Measurements from ENCODE around the gene ADCYAP1R1. TPM values are rescaled to one million over a fixed set of nuclear protein-coding genes. Genes with fewer than 3 reads are reported as not detected.
A peak's percentile ranks its signal among the peaks of the same experiment; 100 is the strongest.

The ADCYAP1R1 gene
- total RNA-seq, 1 experiment from 2014 or later: 8.9 TPM

- 0 out of 7 replicates have a peak overlapping the region, but pooled peaks of 1 of the 3 experiments have one; percentile 37 for H3K27ac Mint-ChIP-seq
- H3K4me2 ChIP-seq (ENCODE audit: insufficient read depth, insufficient read length, low read length): no peak overlapping the region
- H2BK15ac ChIP-seq (ENCODE audit: low read depth, low read length): no peak overlapping the region
- no peak overlapping the region for H3K18ac ChIP-seq (ENCODE audit: insufficient read length, low read depth, low read length)
- TF ChIP-seq CTCF (conservative IDR thresholded peaks at IDR 0.05): no peak
- no peak overlapping the region for H3K9ac ChIP-seq (ENCODE audit: extremely low read depth, insufficient read length, low read length)
- H3K56ac ChIP-seq (ENCODE audit: insufficient read length, low read depth, low read length): no peak overlapping the region
- H3K14ac ChIP-seq (ENCODE audit: insufficient read depth, low read length): no peak overlapping the region
- H3K27me3 Mint-ChIP-seq (ENCODE audit: low read depth): peaks cover 1% of the 10 kb centered on the region; the same call in 1 of the 2 replicates
- no peak overlapping the region for H2BK12ac ChIP-seq (ENCODE audit: insufficient read length, low read depth, low read length)
- H3T11ph ChIP-seq (ENCODE audit: low read length): no peak overlapping the region
- no peak overlapping the region for H2AFZ ChIP-seq (ENCODE audit: low read length)
- no peak overlapping the region for H3K27ac ChIP-seq (ENCODE audit: insufficient read length, low read depth, low read length)
- no peaks in the 10 kb centered on the region for H3K79me1 ChIP-seq (ENCODE audit: insufficient read depth, low read depth, low read length, poor library complexity, severe bottlenecking)
- no peak overlapping the region for H2AK5ac ChIP-seq (ENCODE audit: insufficient read length, low read length)
- WGBS (ENCODE audit: extremely low coverage, insufficient read length, low lambda C conversion rate): no CpG with 5 or more reads among the region's 8 CpGs
- no peaks in the 10 kb centered on the region for H4K20me1 ChIP-seq (ENCODE audit: control insufficient read depth, insufficient read depth, insufficient read length)
- H4K8ac ChIP-seq (replicated peaks; ENCODE audit: insufficient read length, low read depth, low read length): no peak overlapping the region
- no peak overlapping the region for H4K91ac ChIP-seq (ENCODE audit: insufficient read length, low read depth, low read length)
- no peaks in the 10 kb centered on the region for H3K4me1 ChIP-seq (ENCODE audit: insufficient read depth, low read length)
- H3K79me2 ChIP-seq (ENCODE audit: insufficient read depth, low read length): no peaks in the 10 kb centered on the region
- peaks cover 0 to 3% of the 10 kb centered on the region in 2 experiments; a peak in 2 of 5 replicates for H3K9me3 Mint-ChIP-seq
- no peak overlapping the region for H3K4ac ChIP-seq (ENCODE audit: low read depth, low read length)
- H3K9me3 ChIP-seq (ENCODE audit: control insufficient read depth, low read depth, low read length): no peaks in the 10 kb centered on the region
- H4K5ac ChIP-seq (ENCODE audit: insufficient read length, low read depth, low read length): no peak overlapping the region
- H2BK20ac ChIP-seq (ENCODE audit: low read depth, low read length, poor library complexity, severe bottlenecking): no peak overlapping the region
- H3K27me3 ChIP-seq (ENCODE audit: insufficient read depth, low read length): no peaks in the 10 kb centered on the region
- H2BK120ac ChIP-seq (ENCODE audit: low read depth, low read length, poor library complexity, severe bottlenecking): no peak overlapping the region
- H3K23ac ChIP-seq (ENCODE audit: insufficient read length, low read depth, low read length): no peak overlapping the region
- DNase-seq: no peak
- H3K23me2 ChIP-seq (ENCODE audit: insufficient read length, low read depth, low read length, poor library complexity, severe bottlenecking): no peaks in the 10 kb centered on the region
- H2BK5ac ChIP-seq (ENCODE audit: insufficient read length, low read length): no peak overlapping the region
- no peak overlapping the region for H3K4me3 Mint-ChIP-seq
- H3K36me3 Mint-ChIP-seq (ENCODE audit: insufficient read depth in 1 of 3, low read depth in 3 of 3): peaks cover 9 to 19% (median 10%) of the 10 kb centered on the region in 3 experiments; a peak in 6 of 7 replicates
- H3K4me1 Mint-ChIP-seq: peaks cover 9 to 13% of the 10 kb centered on the region in 2 experiments
Measured at GRCh38 chr7:31070991-31071644, 19.0 kb downstream of the ADCYAP1R1 start.
